GM18873 (cell line): Measurements from ENCODE around the gene CLTA.
"Not testable (repeated sequence)": the region's sequence is repeated elsewhere in the genome, so short reads cannot be mapped to it uniquely, and the experiment has no call there.

Experiments used
- ATAC-seq: cut with Tn5 transposase; IDR thresholded peaks from one replicate; pipeline ENCODE4 v1.9.1; 2021; ENCODE audit warnings: mild to moderate bottlenecking, moderate library complexity, moderate number of reproducible peaks; ENCODE audit not compliant: unreplicated experiment, low FRiP score

Gene CLTA

GRCh38 chr9:36156116-36156515, 34.6 kb upstream of the CLTA start:
- ATAC-seq = no peak

- ATAC-seq = no peak
These were observed 32.6 kb upstream of the CLTA start for GRCh38 chr9:36158122-36158521.

GRCh38 chr9:36158917-36159316, 31.8 kb upstream of the CLTA start:
- no peak for ATAC-seq

- ATAC-seq = not testable (repeated sequence)
These were observed 31.2 kb upstream of the CLTA start for GRCh38 chr9:36159509-36159908.

GRCh38 chr9:36160126-36160525, 30.6 kb upstream of the CLTA start:
- ATAC-seq = not testable (repeated sequence)

GRCh38 chr9:36161187-36161586, 29.5 kb upstream of the CLTA start:
- no peak for ATAC-seq

- no peak for ATAC-seq
These were observed 28.4 kb upstream of the CLTA start for GRCh38 chr9:36162211-36162738.

- no peak for ATAC-seq
These were observed 27.5 kb upstream of the CLTA start for GRCh38 chr9:36163049-36163785.

GRCh38 chr9:36163786-36164170, 26.9 kb upstream of the CLTA start:
- ATAC-seq = no peak

GRCh38 chr9:36164372-36164771, 26.3 kb upstream of the CLTA start:
- no peak for ATAC-seq

- no peak for ATAC-seq
These were observed 25.7 kb upstream of the CLTA start for GRCh38 chr9:36164989-36165388.

GRCh38 chr9:36165826-36166167, 24.9 kb upstream of the CLTA start:
- no peak for ATAC-seq

- ATAC-seq = no peak
These were observed 24.4 kb upstream of the CLTA start for GRCh38 chr9:36166168-36166927.

GRCh38 chr9:36169166-36169565, 21.6 kb upstream of the CLTA start, which contains the start of gene CCIN:
Gene CCIN, plus strand, starts transcription at chr9:36169388. Its CDS starts 115 bp downstream, at chr9:36169503.
- ATAC-seq = no peak

GRCh38 chr9:36169708-36170107, 21.0 kb upstream of the CLTA start:
- no peak for ATAC-seq

- no peak for ATAC-seq
These were observed 20.2 kb upstream of the CLTA start for GRCh38 chr9:36170531-36170930.

GRCh38 chr9:36173861-36174260, 16.9 kb upstream of the CLTA start:
- ATAC-seq = no peak

- ATAC-seq = no peak
These were observed 16.4 kb upstream of the CLTA start for GRCh38 chr9:36174271-36174670.

- no peak for ATAC-seq
These were observed 16.0 kb upstream of the CLTA start for GRCh38 chr9:36174731-36175130.

- not testable (repeated sequence) for ATAC-seq
These were observed 15.5 kb upstream of the CLTA start for GRCh38 chr9:36175209-36175608.

GRCh38 chr9:36176496-36176895, 14.2 kb upstream of the CLTA start:
- ATAC-seq = not testable (repeated sequence)

GRCh38 chr9:36177571-36177970, 13.2 kb upstream of the CLTA start:
- no peak for ATAC-seq
